Vagina (tissue), 2 donors: ENCODE measurements around the gene PCGF3. TPM values are rescaled to one million over a fixed set of nuclear protein-coding genes. Genes with fewer than 3 reads are reported as not detected.

Experiments used
- DNase-seq, 2 donors: peaks; one replicate each; pipeline ENCODE4 v3.0.0-alpha.2; 2017; ENCODE audit errors: extremely low spot score in 2 of 2
- H3K27ac ChIP-seq: fragments of 200-600 bp; sonication (generic); one replicate; pipeline ENCODE4 v1.5.1; 2019
- H3K27me3 ChIP-seq: fragments of 200-600 bp; sonication (generic); one replicate; pipeline ENCODE4 v1.5.1; 2019
- H3K36me3 ChIP-seq, 2 donors: fragments of 200-600 bp; sonication (generic); one replicate each; pipeline ENCODE4 v1.5.1; 2017 to 2019
- H3K4me1 ChIP-seq: fragments of 200-600 bp; sonication (generic); one replicate; pipeline ENCODE4 v1.5.1; 2019
- H3K4me3 ChIP-seq, 2 donors: fragments of 200-600 bp; sonication (generic); 1 replicate in 1 of 2; 2 replicates in 1 of 2; pipeline ENCODE4 v1.5.1; 2016 to 2019
- H3K9me3 ChIP-seq: fragments of 200-600 bp; sonication (generic); one replicate; pipeline ENCODE4 v1.5.1; 2019
- CTCF ChIP-seq, 3 experiments: fragments of 450-650 bp in 2 of 3; fragments of 200-600 bp in 1 of 3; sonication (generic) in 1 of 3; IDR thresholded peaks; one replicate each; pipeline ENCODE4 v1.5.1; 2017 to 2019; ENCODE audit warnings: antibody characterized with exemption in 3 of 3, mild to moderate bottlenecking in 2 of 3, moderate library complexity in 2 of 3
- POLR2A ChIP-seq, 2 donors: fragments of 450-650 bp; IDR thresholded peaks; one replicate each; pipeline ENCODE4 v1.6.1; 2017; ENCODE audit warnings: antibody characterized with exemption in 2 of 2, mild to moderate bottlenecking in 2 of 2, moderate library complexity in 2 of 2
- POLR2AphosphoS5 ChIP-seq, 2 donors: sonication (generic); formaldehyde crosslinking; IDR thresholded peaks; one replicate each; pipeline ENCODE4 v1.9.0; 2017; ENCODE audit warnings: antibody characterized with exemption in 2 of 2, mild to moderate bottlenecking in 2 of 2, low read depth in 1 of 2; ENCODE audit not compliant: insufficient read depth in 1 of 2
- intact Hi-C: fragments of 100-400 bp; cut with DNase I; formaldehyde crosslinking; loops from one replicate; pipeline ENCODE4 v1.15.1; 2023
- total RNA-seq: library from RNA; depleted of rRNA; stranded (reverse); fragments of >200 nt; gene quantifications from one replicate; pipeline ENCODE4 v1.2.3, GENCODE V29; 2016

Gene PCGF3
- total RNA-seq, 1 donor from 2014 or later: 64.8 TPM

- Histone ChIP-seq H3K27me3 (peaks cover 7% of the 10 kb centered on the region), H3K9me3 (no peaks in the 10 kb centered on the region), H3K4me3 (no peak overlapping the region), H3K4me1 (peaks cover 37% of the 10 kb centered on the region), H3K27ac (no peak overlapping the region), H3K36me3 (no peaks in the 10 kb centered on the region)
- TF ChIP-seq POLR2AphosphoS5 (IDR thresholded peaks at IDR 0.05; ENCODE audit: insufficient read depth in 1 of 2, low read depth in 1 of 2) (no peak), CTCF (IDR thresholded peaks at IDR 0.05) (no peak), POLR2A (IDR thresholded peaks at IDR 0.05) (no peak)
- no peak for DNase-seq
- intact Hi-C loops: no loop called here
Observed at GRCh38 chr4:788636-789297, 83.1 kb downstream of the PCGF3 start.

- no peak for DNase-seq
- H3K27ac ChIP-seq: no peak overlapping the region
- no peak overlapping the region for H3K4me3 ChIP-seq
- intact Hi-C loops: no loop called here
- no peaks in the 10 kb centered on the region for H3K9me3 ChIP-seq
- TF ChIP-seq CTCF (IDR thresholded peaks at IDR 0.05): no peak
- TF ChIP-seq POLR2A (IDR thresholded peaks at IDR 0.05): no peak
- no peak for TF ChIP-seq POLR2AphosphoS5 (IDR thresholded peaks at IDR 0.05; ENCODE audit: insufficient read depth in 1 of 2, low read depth in 1 of 2)
- H3K4me1 ChIP-seq: peaks cover 39% of the 10 kb centered on the region
- H3K27me3 ChIP-seq: peaks cover 7% of the 10 kb centered on the region
- no peaks in the 10 kb centered on the region for H3K36me3 ChIP-seq
Observed at GRCh38 chr4:789571-790465, 84.2 kb downstream of the PCGF3 start.

- no peak for DNase-seq
- peaks cover 39% of the 10 kb centered on the region for H3K4me1 ChIP-seq
- H3K27me3 ChIP-seq: peaks cover 7% of the 10 kb centered on the region
- H3K27ac ChIP-seq: no peak overlapping the region
- TF ChIP-seq POLR2A (IDR thresholded peaks at IDR 0.05) (no peak), CTCF (IDR thresholded peaks at IDR 0.05) (no peak), POLR2AphosphoS5 (IDR thresholded peaks at IDR 0.05; ENCODE audit: insufficient read depth in 1 of 2, low read depth in 1 of 2) (no peak)
- intact Hi-C loops: no loop called here
- H3K4me3 ChIP-seq: no peak overlapping the region
- H3K36me3 ChIP-seq: no peaks in the 10 kb centered on the region
- no peaks in the 10 kb centered on the region for H3K9me3 ChIP-seq
Observed at GRCh38 chr4:790466-790820, 84.8 kb downstream of the PCGF3 start.

- Histone ChIP-seq H3K4me1 (peaks cover 34% of the 10 kb centered on the region), H3K36me3 (no peaks in the 10 kb centered on the region), H3K27ac (no peak overlapping the region), H3K4me3 (no peak overlapping the region), H3K9me3 (no peaks in the 10 kb centered on the region), H3K27me3 (peaks cover 7% of the 10 kb centered on the region)
- intact Hi-C loops: no loop called here
- no peak for DNase-seq
- TF ChIP-seq CTCF (IDR thresholded peaks at IDR 0.05) (no peak), POLR2A (IDR thresholded peaks at IDR 0.05) (no peak), POLR2AphosphoS5 (IDR thresholded peaks at IDR 0.05; ENCODE audit: insufficient read depth in 1 of 2, low read depth in 1 of 2) (no peak)
Observed at GRCh38 chr4:791252-791897, 85.7 kb downstream of the PCGF3 start.
